HL-60/S4 treated with retinoic acid at 250 ng/mL for 4 days and 3 days (cell line): ENCODE measurements around the gene TRIM27.
"Not testable (repeated sequence)": the region's sequence is repeated elsewhere in the genome, so short reads cannot be mapped to it uniquely, and the experiment has no call there.

Experiments
- in situ Hi-C: fragments of 300-500 bp; cut with MboI; formaldehyde crosslinking; loops from 2 replicates; pipeline ENCODE4 v1.7.0; 2022; ENCODE audit warnings: low sequenced_read_pairs

The TRIM27 gene

GRCh38 chr6:28923318-28924102 is at the start of gene TRIM27:
TRIM27 (minus strand) TSS chr6:28923985; CDS start chr6:28923632, 353 bp downstream.
- in situ Hi-C loops: no loop called here

GRCh38 chr6:28970056-28970455 is 46.3 kb upstream of the TRIM27 start:
- in situ Hi-C loops: not testable (repeated sequence)

GRCh38 chr6:28969129-28969528 is 45.3 kb upstream of the TRIM27 start:
- in situ Hi-C loops: no loop called here

GRCh38 chr6:28968476-28968875 is 44.7 kb upstream of the TRIM27 start:
- in situ Hi-C loops: no loop called here

GRCh38 chr6:28965706-28966105 is 41.9 kb upstream of the TRIM27 start:
- in situ Hi-C loops: no loop called here

- in situ Hi-C loops: no loop called here
These were observed 37.2 kb upstream of the TRIM27 start for GRCh38 chr6:28960846-28961500.

- in situ Hi-C loops: not testable (repeated sequence)
These were observed 34.9 kb upstream of the TRIM27 start for GRCh38 chr6:28958561-28959243.

GRCh38 chr6:28957795-28958314 is 34.1 kb upstream of the TRIM27 start:
- in situ Hi-C loops: not testable (repeated sequence)

- in situ Hi-C loops: no loop called here
These were observed 32.5 kb upstream of the TRIM27 start for GRCh38 chr6:28956331-28956730.

- in situ Hi-C loops: no loop called here
These were observed 29.9 kb upstream of the TRIM27 start for GRCh38 chr6:28953585-28954258.

- in situ Hi-C loops: no loop called here
These were observed 29.3 kb upstream of the TRIM27 start for GRCh38 chr6:28953039-28953584.

GRCh38 chr6:28949656-28950195 is 25.9 kb upstream of the TRIM27 start:
- in situ Hi-C loops: not testable (repeated sequence)

GRCh38 chr6:28948782-28949486 is 25.1 kb upstream of the TRIM27 start:
- in situ Hi-C loops: no loop called here

GRCh38 chr6:28947831-28948270 is 24.1 kb upstream of the TRIM27 start:
- in situ Hi-C loops: no loop called here

GRCh38 chr6:28947067-28947765 is 23.4 kb upstream of the TRIM27 start:
- in situ Hi-C loops: no loop called here

- in situ Hi-C loops: no loop called here
These were observed 21.6 kb upstream of the TRIM27 start for GRCh38 chr6:28945349-28945748.

GRCh38 chr6:28944412-28944865 is 20.7 kb upstream of the TRIM27 start:
- in situ Hi-C loops: no loop called here

- in situ Hi-C loops: no loop called here
These were observed 20.0 kb upstream of the TRIM27 start for GRCh38 chr6:28943557-28944411.
